ENCODE measurements around the gene ATP5F1C. TPM values are rescaled to one million over a fixed set of nuclear protein-coding genes. Genes with fewer than 3 reads are reported as not detected.

ATP5F1C gene
- total and polyA plus RNA-seq, 10 of the 15 experiments (the other 5 are each of a cell fraction or from before 2014, with no cell fraction given) = 307 to 978 (median 454) TPM

DNA sequence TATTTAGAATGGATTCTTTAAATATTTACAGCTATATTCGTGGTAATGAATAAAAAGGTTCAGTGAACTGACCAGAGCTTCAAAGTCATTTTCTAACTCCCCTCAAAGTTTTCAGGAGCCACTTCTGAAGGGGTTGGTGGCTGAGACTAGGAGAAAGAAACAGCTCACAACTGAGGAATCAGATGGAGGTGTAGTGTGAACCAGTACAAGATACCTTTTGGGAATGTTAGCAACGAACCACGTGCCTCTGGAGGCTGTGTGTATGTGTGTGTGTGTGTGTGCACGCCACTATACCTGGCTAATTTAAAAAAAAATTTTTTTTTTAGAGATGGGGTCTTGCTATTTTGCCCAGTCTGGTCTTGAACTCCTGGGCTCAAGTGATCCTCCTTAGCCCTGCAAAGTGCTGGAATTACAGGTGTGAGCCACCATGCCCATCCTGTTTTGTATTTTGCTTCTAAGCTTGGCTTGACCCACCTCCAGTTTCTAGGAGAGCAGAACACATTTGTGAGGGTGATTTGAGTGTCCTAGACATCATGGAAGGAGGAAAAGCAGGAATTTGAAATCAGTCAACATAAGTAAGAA, 20.8 kb downstream of the ATP5F1C start:
- no peak overlapping the region for H3K27ac ChIP-seq (ENCODE audit: control insufficient read depth, insufficient read depth)
- H3K27me3 ChIP-seq (replicated peaks in 1 of 2; ENCODE audit: control insufficient read depth in 2 of 2, insufficient read depth in 2 of 2, low read length in 1 of 2) = peaks cover 0 to 2% of the 10 kb centered on the region in 2 experiments; a peak in 1 of 4 replicates
- FAIRE-seq = no peak
- in situ Hi-C loops (cut with MboI) = no loop called here
- H4K20me1 ChIP-seq (ENCODE audit: control insufficient read depth, insufficient read depth) = no peaks in the 10 kb centered on the region
- ATAC-seq = no peak
- over 99% methylated on average over 4 of the region's 4 CpGs for WGBS (ENCODE audit: insufficient coverage, insufficient replicate concordance, low lambda C conversion rate, missing lambda C conversion rate)
- H3K4me1 ChIP-seq (ENCODE audit: control insufficient read depth, insufficient read depth, low read length) = no peaks in the 10 kb centered on the region
- no peak overlapping the region for H2AFZ ChIP-seq (ENCODE audit: control insufficient read depth, low read depth, low read length)
- TF ChIP-seq SP1 (IDR thresholded peaks at IDR 0.05; ENCODE audit: low read depth, low read length) (no peak), RFX5 (IDR thresholded peaks at IDR 0.05; ENCODE audit: low read depth, low read length) (no peak), BCL11A (IDR thresholded peaks at IDR 0.05; ENCODE audit: low read depth, low read length) (no peak), NFYB (IDR thresholded peaks at IDR 0.05; ENCODE audit: insufficient read depth, low read depth, low read length) (no peak), KAT2A (conservative IDR thresholded peaks at IDR 0.05; ENCODE audit: control insufficient read depth, low read depth, low read length) (no peak)
- ChIA-PET POLR2A (interaction anchor here (3.1 kb wide), 1 partner anchor 10 kb away, joined by 16 read pairs; the partner anchor contains the start of gene TAF3), SMC1A (ENCODE audit: uncharacterized antibody, unreplicated experiment) (interaction anchor here (1.1 to 2.0 kb wide), 4 partner anchors 9 to 21 kb away, joined by 4 to 8 read pairs (median 5); partner anchors contain the start of genes ATP5F1C and KIN), CTCF (interaction anchor here (1.2 to 1.8 kb wide), 5 partner anchors 9 to 284 kb away, joined by 3 to 7 read pairs (median 4); partner anchors contain the start of gene TAF3), RAD21 (ENCODE audit: unreplicated experiment) (interaction anchor here (1.2 kb wide), 1 partner anchor 9 kb away, joined by 5 read pairs; no protein-coding TSS in a partner anchor)
- BruUV-seq (replicated peaks) = no TSS peak
- intact Hi-C loops (cut with micrococcal nuclease; ENCODE audit: unreplicated experiment) = no loop called here
- no peak overlapping the region for H3K9ac ChIP-seq (ENCODE audit: control insufficient read depth, insufficient read depth, low read length)
- H3K4me3 ChIP-seq = no peak overlapping the region
- no peaks in the 10 kb centered on the region for H3K9me3 ChIP-seq (replicated peaks; ENCODE audit: control insufficient read depth, insufficient read depth, low read length)
- H3K36me3 ChIP-seq (ENCODE audit: control insufficient read depth in 2 of 2, insufficient read depth in 2 of 2, low read length in 1 of 2) = peaks cover 4 to 32% of the 10 kb centered on the region in 2 experiments
- DNase-seq (ENCODE audit: low read depth, low spot score) = no peak
- no peak overlapping the region for H3K4me2 ChIP-seq (ENCODE audit: control insufficient read depth, insufficient read depth)
- no peaks in the 10 kb centered on the region for H3K79me2 ChIP-seq (ENCODE audit: control insufficient read depth, insufficient read depth, low read length)

DNA sequence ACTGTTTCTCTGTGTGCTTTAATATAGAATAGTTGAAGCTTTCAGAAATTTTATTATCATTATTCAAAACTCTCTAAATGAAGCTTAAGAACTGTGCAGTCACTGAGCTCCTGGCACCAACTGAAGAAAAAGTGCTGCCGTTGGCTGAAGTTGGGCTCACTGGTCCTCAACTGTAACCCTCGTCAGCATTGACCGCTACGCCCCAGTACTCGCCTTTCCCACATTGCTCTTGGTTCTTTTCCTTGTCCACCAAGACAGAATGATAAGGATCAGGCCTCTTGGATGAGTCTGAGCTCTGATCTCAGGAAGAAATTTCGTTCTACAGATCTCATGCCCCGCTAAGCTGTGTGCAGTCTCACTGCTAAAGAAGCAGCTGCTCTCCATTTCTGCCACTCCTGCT, 22.5 kb downstream of the ATP5F1C start:
- Histone ChIP-seq H3K27me3 (replicated peaks in 1 of 2; ENCODE audit: control insufficient read depth in 2 of 2, insufficient read depth in 2 of 2, low read length in 1 of 2) (peaks cover 0 to 2% of the 10 kb centered on the region in 2 experiments; a peak in 1 of 4 replicates), H3K79me2 (ENCODE audit: control insufficient read depth, insufficient read depth, low read length) (no peaks in the 10 kb centered on the region), H2AFZ (ENCODE audit: control insufficient read depth, low read depth, low read length) (no peak overlapping the region), H3K4me3 (no peak overlapping the region), H4K20me1 (ENCODE audit: control insufficient read depth, insufficient read depth) (no peaks in the 10 kb centered on the region), H3K36me3 (ENCODE audit: control insufficient read depth in 2 of 2, insufficient read depth in 2 of 2, low read length in 1 of 2) (peaks cover 0 to 19% of the 10 kb centered on the region in 2 experiments), H3K9ac (ENCODE audit: control insufficient read depth, insufficient read depth, low read length) (no peak overlapping the region), H3K9me3 (replicated peaks; ENCODE audit: control insufficient read depth, insufficient read depth, low read length) (no peaks in the 10 kb centered on the region), H3K27ac (ENCODE audit: control insufficient read depth, insufficient read depth) (no peak overlapping the region), H3K4me1 (ENCODE audit: control insufficient read depth, insufficient read depth, low read length) (no peaks in the 10 kb centered on the region), H3K4me2 (ENCODE audit: control insufficient read depth, insufficient read depth) (no peak overlapping the region)
- in situ Hi-C loops (cut with MboI) (no loop called here), intact Hi-C loops (cut with micrococcal nuclease; ENCODE audit: unreplicated experiment) (no loop called here)
- CTCF ChIA-PET = no interaction called here
- no peak for FAIRE-seq
- 74% methylated on average over 7 of the region's 7 CpGs for WGBS (ENCODE audit: insufficient coverage, insufficient replicate concordance, low lambda C conversion rate, missing lambda C conversion rate)
- no peak for ATAC-seq
- RAD21 ChIA-PET (ENCODE audit: unreplicated experiment) = no interaction called here
- SMC1A ChIA-PET (ENCODE audit: uncharacterized antibody, unreplicated experiment) = interaction anchor here (0.6 to 0.7 kb wide), 2 partner anchors 22 to 46 kb away, joined by 3 read pairs; no protein-coding TSS in a partner anchor
- POLR2A ChIA-PET = interaction anchor here (1.6 to 3.1 kb wide), 2 partner anchors 8 to 22 kb away, joined by 5 to 16 read pairs; partner anchors contain the start of genes ATP5F1C, KIN and TAF3
- DNase-seq (ENCODE audit: low read depth, low spot score) = no peak
- BruUV-seq (replicated peaks) = no TSS peak
- no peak for TF ChIP-seq EP300 (IDR thresholded peaks at IDR 0.05; ENCODE audit: borderline replicate concordance in 1 of 2, control insufficient read depth in 1 of 2, low read depth in 2 of 2, low read length in 2 of 2)
- TF ChIP-seq, protein P1, sequence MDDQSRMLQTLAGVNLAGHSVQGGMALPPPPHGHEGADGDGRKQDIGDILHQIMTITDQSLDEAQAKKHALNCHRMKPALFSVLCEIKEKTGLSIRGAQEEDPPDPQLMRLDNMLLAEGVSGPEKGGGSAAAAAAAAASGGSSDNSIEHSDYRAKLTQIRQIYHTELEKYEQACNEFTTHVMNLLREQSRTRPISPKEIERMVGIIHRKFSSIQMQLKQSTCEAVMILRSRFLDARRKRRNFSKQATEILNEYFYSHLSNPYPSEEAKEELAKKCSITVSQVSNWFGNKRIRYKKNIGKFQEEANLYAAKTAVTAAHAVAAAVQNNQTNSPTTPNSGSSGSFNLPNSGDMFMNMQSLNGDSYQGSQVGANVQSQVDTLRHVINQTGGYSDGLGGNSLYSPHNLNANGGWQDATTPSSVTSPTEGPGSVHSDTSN (IDR thresholded peaks at IDR 0.05; ENCODE audit: insufficient replicate concordance, low read depth, low read length) = no peak
- TF ChIP-seq, protein P2, sequence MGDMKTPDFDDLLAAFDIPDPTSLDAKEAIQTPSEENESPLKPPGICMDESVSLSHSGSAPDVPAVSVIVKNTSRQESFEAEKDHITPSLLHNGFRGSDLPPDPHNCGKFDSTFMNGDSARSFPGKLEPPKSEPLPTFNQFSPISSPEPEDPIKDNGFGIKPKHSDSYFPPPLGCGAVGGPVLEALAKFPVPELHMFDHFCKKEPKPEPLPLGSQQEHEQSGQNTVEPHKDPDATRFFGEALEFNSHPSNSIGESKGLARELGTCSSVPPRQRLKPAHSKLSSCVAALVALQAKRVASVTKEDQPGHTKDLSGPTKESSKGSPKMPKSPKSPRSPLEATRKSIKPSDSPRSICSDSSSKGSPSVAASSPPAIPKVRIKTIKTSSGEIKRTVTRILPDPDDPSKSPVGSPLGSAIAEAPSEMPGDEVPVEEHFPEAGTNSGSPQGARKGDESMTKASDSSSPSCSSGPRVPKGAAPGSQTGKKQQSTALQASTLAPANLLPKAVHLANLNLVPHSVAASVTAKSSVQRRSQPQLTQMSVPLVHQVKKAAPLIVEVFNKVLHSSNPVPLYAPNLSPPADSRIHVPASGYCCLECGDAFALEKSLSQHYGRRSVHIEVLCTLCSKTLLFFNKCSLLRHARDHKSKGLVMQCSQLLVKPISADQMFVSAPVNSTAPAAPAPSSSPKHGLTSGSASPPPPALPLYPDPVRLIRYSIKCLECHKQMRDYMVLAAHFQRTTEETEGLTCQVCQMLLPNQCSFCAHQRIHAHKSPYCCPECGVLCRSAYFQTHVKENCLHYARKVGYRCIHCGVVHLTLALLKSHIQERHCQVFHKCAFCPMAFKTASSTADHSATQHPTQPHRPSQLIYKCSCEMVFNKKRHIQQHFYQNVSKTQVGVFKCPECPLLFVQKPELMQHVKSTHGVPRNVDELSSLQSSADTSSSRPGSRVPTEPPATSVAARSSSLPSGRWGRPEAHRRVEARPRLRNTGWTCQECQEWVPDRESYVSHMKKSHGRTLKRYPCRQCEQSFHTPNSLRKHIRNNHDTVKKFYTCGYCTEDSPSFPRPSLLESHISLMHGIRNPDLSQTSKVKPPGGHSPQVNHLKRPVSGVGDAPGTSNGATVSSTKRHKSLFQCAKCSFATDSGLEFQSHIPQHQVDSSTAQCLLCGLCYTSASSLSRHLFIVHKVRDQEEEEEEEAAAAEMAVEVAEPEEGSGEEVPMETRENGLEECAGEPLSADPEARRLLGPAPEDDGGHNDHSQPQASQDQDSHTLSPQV (IDR thresholded peaks at IDR 0.05) = no peak
